ENCODE data around the gene DUSP5.

DNA sequence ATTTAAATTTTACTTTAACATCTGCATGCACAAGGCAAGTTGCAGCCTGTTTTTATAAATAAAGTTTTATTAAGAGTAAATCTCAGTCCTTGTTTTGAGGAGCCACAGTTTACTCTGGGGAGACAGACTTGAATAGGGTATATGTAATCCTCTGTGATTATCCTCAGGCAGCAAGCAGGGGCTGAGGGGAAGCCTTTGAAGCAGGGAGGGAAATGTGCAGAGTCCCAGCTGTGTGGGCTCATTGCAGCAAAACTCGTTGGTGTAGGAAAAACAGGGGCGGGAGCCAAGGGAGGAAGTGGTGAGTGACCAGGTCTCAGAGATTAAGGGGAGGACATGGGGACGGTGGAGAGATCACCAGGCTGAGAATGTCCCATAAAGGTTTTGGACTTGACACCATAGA lies 35.4 kb downstream of the DUSP5 start:
- TF ChIP-seq, protein P1, sequence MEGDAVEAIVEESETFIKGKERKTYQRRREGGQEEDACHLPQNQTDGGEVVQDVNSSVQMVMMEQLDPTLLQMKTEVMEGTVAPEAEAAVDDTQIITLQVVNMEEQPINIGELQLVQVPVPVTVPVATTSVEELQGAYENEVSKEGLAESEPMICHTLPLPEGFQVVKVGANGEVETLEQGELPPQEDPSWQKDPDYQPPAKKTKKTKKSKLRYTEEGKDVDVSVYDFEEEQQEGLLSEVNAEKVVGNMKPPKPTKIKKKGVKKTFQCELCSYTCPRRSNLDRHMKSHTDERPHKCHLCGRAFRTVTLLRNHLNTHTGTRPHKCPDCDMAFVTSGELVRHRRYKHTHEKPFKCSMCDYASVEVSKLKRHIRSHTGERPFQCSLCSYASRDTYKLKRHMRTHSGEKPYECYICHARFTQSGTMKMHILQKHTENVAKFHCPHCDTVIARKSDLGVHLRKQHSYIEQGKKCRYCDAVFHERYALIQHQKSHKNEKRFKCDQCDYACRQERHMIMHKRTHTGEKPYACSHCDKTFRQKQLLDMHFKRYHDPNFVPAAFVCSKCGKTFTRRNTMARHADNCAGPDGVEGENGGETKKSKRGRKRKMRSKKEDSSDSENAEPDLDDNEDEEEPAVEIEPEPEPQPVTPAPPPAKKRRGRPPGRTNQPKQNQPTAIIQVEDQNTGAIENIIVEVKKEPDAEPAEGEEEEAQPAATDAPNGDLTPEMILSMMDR (IDR thresholded peaks at IDR 0.05) = no peak
- no peak for TF ChIP-seq EZH2phosphoT487 (IDR thresholded peaks at IDR 0.05)
- TF ChIP-seq EZH2 (IDR thresholded peaks at IDR 0.05) = no peak

Data from neural progenitor cell (in vitro differentiated cells).